K562 (cell line): ENCODE results near the gene VPS37D.

Experiments used
- CTCF ChIP-seq, 3 experiments: IDR thresholded peaks in 2 of 3; conservative IDR thresholded peaks in 1 of 3; 2 replicates each; pipeline ENCODE4 v1.5.1; 2011 to 2012; ENCODE audit warnings: low read length in 3 of 3, mild to moderate bottlenecking in 3 of 3, control low read depth in 2 of 3, improper control_type of control experiment in 1 of 3, inconsistent platforms in 1 of 3, low read depth in 1 of 3, mixed read lengths in 1 of 3, moderate library complexity in 1 of 3; ENCODE audit not compliant: insufficient read depth in 2 of 3
- EZH2 ChIP-seq: IDR thresholded peaks from 2 replicates; pipeline ENCODE4 v1.6.1; 2012; ENCODE audit warnings: low read depth, mild to moderate bottlenecking, inconsistent platforms, low read length, borderline replicate concordance
- GABPB1 ChIP-seq: sonication (generic); formaldehyde crosslinking; IDR thresholded peaks from 2 replicates; pipeline ENCODE4 v1.8.0; 2022; ENCODE audit warnings: mild to moderate bottlenecking, missing genetic modification reagents
- JUND ChIP-seq, 2 experiments: IDR thresholded peaks; 2 replicates in 1 of 2; 3 replicates in 1 of 2; pipeline ENCODE4 v1.6.1; 2011; ENCODE audit warnings: borderline replicate concordance in 2 of 2, low read depth in 2 of 2, low read length in 2 of 2, improper control_type of control experiment in 1 of 2, missing biosample characterization in 1 of 2, missing genetic modification characterization in 1 of 2, missing genetic modification reagents in 1 of 2
- KLF16 ChIP-seq: IDR thresholded peaks from 2 replicates; pipeline ENCODE4 v1.6.1; 2016; ENCODE audit warnings: antibody characterized with exemption
- PHF21A ChIP-seq: fragments of 450-650 bp; IDR thresholded peaks from 2 replicates; pipeline ENCODE4 v1.6.1; 2017; ENCODE audit warnings: low read depth, borderline replicate concordance
- ZFP1 ChIP-seq: fragments of 450-650 bp; formaldehyde crosslinking; IDR thresholded peaks from 2 replicates; pipeline ENCODE4 v1.4.0; 2020; ENCODE audit warnings: mild to moderate bottlenecking, mixed read lengths
- ZNF217 ChIP-seq: sonication (generic); formaldehyde crosslinking; IDR thresholded peaks from 2 replicates; pipeline ENCODE4 v1.8.0; 2022; ENCODE audit warnings: mild to moderate bottlenecking, missing genetic modification reagents
- ZNF253 ChIP-seq: fragments of 250-450 bp; sonication (Bioruptor Pico); conservative IDR thresholded peaks from 2 replicates; pipeline ENCODE4 v1.6.1; 2021; ENCODE audit warnings: mild to moderate bottlenecking

GRCh38 chr7:73633323-73633722, 34.3 kb upstream of the VPS37D start:
- TF ChIP-seq EZH2, result no peak
- TF ChIP-seq GABPB1 (CRISPR knock-in tag), result no peak
- no peak for TF ChIP-seq ZFP1
- no peak for TF ChIP-seq KLF16
- no peak for TF ChIP-seq ZNF253 (CRISPR knock-in tag)
- no peak for TF ChIP-seq PHF21A
- no peak for TF ChIP-seq JUND (IDR thresholded peaks at IDR 0.05; ENCODE audit: borderline replicate concordance, low read depth, low read length)
- TF ChIP-seq JUND (tag; IDR thresholded peaks at IDR 0.05; ENCODE audit: borderline replicate concordance, low read depth, low read length), result no peak
- TF ChIP-seq CTCF (IDR thresholded peaks at IDR 0.05 in 2 of 3, conservative IDR thresholded peaks at IDR 0.05 in 1 of 3; ENCODE audit: insufficient read depth in 2 of 3, low read depth in 1 of 3, low read length in 3 of 3), result no peak
- TF ChIP-seq ZNF217, result no peak
